Erythroblast (primary cell): ENCODE data around the gene SATL1.

Source experiments
- GATA1 ChIP-seq: IDR thresholded peaks from 2 replicates; pipeline ENCODE4 v1.6.1; 2011; ENCODE audit warnings: low read depth, mild to moderate bottlenecking, control low read depth, low read length, moderate library complexity
- POLR2A ChIP-seq: IDR thresholded peaks from 2 replicates; pipeline ENCODE4 v1.6.1; 2011; ENCODE audit warnings: mild to moderate bottlenecking, low read length

GRCh38 chrX:85065512-85066198 lies 177.9 kb downstream of the SATL1 start:
- TF ChIP-seq POLR2A, result no peak
- no peak for TF ChIP-seq GATA1
